Neural progenitor cell (in vitro differentiated cells): ENCODE data around the gene AIFM2.

Experiments used
- EZH2 ChIP-seq: fragments of 200-600 bp; sonication (generic); IDR thresholded peaks from 2 replicates; pipeline ENCODE4 v1.6.1; 2017; ENCODE audit warnings: antibody characterized with exemption, mild to moderate bottlenecking, moderate library complexity
- EZH2phosphoT487 ChIP-seq: fragments of 200-600 bp; sonication (generic); IDR thresholded peaks from 2 replicates; pipeline ENCODE4 v1.6.1; 2017; ENCODE audit warnings: antibody characterized with exemption
- TF ChIP-seq, protein P1 (sequence below): fragments of 200-600 bp; sonication (generic); IDR thresholded peaks from 2 replicates; pipeline ENCODE4 v1.5.1; 2017; ENCODE audit warnings: antibody characterized with exemption, mild to moderate bottlenecking

GRCh38 chr10:70066190-70066589 is 66.4 kb downstream of the AIFM2 start:
- TF ChIP-seq, protein P1, sequence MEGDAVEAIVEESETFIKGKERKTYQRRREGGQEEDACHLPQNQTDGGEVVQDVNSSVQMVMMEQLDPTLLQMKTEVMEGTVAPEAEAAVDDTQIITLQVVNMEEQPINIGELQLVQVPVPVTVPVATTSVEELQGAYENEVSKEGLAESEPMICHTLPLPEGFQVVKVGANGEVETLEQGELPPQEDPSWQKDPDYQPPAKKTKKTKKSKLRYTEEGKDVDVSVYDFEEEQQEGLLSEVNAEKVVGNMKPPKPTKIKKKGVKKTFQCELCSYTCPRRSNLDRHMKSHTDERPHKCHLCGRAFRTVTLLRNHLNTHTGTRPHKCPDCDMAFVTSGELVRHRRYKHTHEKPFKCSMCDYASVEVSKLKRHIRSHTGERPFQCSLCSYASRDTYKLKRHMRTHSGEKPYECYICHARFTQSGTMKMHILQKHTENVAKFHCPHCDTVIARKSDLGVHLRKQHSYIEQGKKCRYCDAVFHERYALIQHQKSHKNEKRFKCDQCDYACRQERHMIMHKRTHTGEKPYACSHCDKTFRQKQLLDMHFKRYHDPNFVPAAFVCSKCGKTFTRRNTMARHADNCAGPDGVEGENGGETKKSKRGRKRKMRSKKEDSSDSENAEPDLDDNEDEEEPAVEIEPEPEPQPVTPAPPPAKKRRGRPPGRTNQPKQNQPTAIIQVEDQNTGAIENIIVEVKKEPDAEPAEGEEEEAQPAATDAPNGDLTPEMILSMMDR, result no peak
- no peak for TF ChIP-seq EZH2phosphoT487
- TF ChIP-seq EZH2, result no peak
